SU-DHL-6 (cell line): ENCODE data around the gene HTR4.

Experiments
- H2AFZ ChIP-seq: fragments of 200-600 bp; sonication (generic); 2 replicates; pipeline ENCODE4 v1.6.1; 2014; ENCODE audit warnings: low read depth, mild to moderate bottlenecking, moderate library complexity, mixed read lengths, antibody characterized with exemption, low read length; ENCODE audit not compliant: severe bottlenecking
- H3F3A ChIP-seq: fragments of 200-600 bp; shearing (Covaris generic); 2 replicates; pipeline ENCODE4 v1.6.0; 2016; ENCODE audit warnings: antibody characterized with exemption, mild to moderate bottlenecking; ENCODE audit not compliant: insufficient read depth
- H3K27ac ChIP-seq: fragments of 200-600 bp; sonication (generic); 2 replicates; pipeline ENCODE4 v1.5.1; 2016; ENCODE audit warnings: low read depth, mild to moderate bottlenecking, low read length, moderate library complexity, mixed read lengths
- H3K27me3 ChIP-seq: fragments of 200-600 bp; sonication (generic), shearing (Covaris generic); 2 replicates; pipeline ENCODE4 v1.6.0; 2014; ENCODE audit warnings: mild to moderate bottlenecking, low read length
- H3K36me3 ChIP-seq: fragments of 200-600 bp; sonication (generic); 2 replicates; pipeline ENCODE4 v1.6.1; 2014; ENCODE audit warnings: mild to moderate bottlenecking, low read length, mixed read lengths
- H3K4me2 ChIP-seq: fragments of 300-600, 200-600 bp; shearing (Covaris generic), sonication (generic); 2 replicates; pipeline ENCODE4 v1.6.0; 2014; ENCODE audit warnings: low read length, low read depth, mild to moderate bottlenecking; ENCODE audit not compliant: poor library complexity, severe bottlenecking
- H3K4me3 ChIP-seq: fragments of 200-600 bp; sonication (generic); 2 replicates; pipeline ENCODE4 v1.5.1; 2014; ENCODE audit warnings: antibody characterized with exemption, low read length, mild to moderate bottlenecking, mixed read lengths; ENCODE audit not compliant: insufficient read depth, poor library complexity, severe bottlenecking
- H3K79me2 ChIP-seq: fragments of 200-600 bp; sonication (generic); 2 replicates; pipeline ENCODE4 v1.6.1; 2014; ENCODE audit warnings: mild to moderate bottlenecking, low read length, moderate library complexity; ENCODE audit not compliant: insufficient read depth
- H3K9ac ChIP-seq: fragments of 200-600 bp; sonication (generic); 2 replicates; pipeline ENCODE4 v1.7.0; 2014; ENCODE audit warnings: mild to moderate bottlenecking, low read length
- H3K9me2 ChIP-seq: fragments of 200-600 bp; sonication (generic); replicated peaks from 2 replicates; pipeline ENCODE4 v1.6.1; 2014; ENCODE audit warnings: low read length; ENCODE audit not compliant: insufficient read depth
- H3K9me3 ChIP-seq: fragments of 200-600 bp; sonication (generic); 2 replicates; pipeline ENCODE4 v1.6.1; 2014; ENCODE audit warnings: low read length, mixed read lengths; ENCODE audit not compliant: insufficient read depth
- H4K20me1 ChIP-seq: fragments of 200-600 bp; sonication (generic); 2 replicates; pipeline ENCODE4 v1.6.1; 2014; ENCODE audit warnings: low read depth, mild to moderate bottlenecking, antibody characterized with exemption, low read length, moderate library complexity, mixed read lengths
- CTCF ChIP-seq: fragments of 200-600 bp; sonication (generic); IDR thresholded peaks from one replicate; pipeline ENCODE4 v1.5.1; 2017; ENCODE audit warnings: antibody characterized with exemption, mild to moderate bottlenecking, low read length, moderate library complexity; ENCODE audit not compliant: insufficient read depth, poor library complexity, severe bottlenecking
- EZH2phosphoT487 ChIP-seq: fragments of 200-600 bp; sonication (generic), shearing (Covaris generic); conservative IDR thresholded peaks from 2 replicates; pipeline ENCODE4 v1.6.1; 2018; ENCODE audit warnings: mild to moderate bottlenecking, antibody characterized with exemption, low read length, moderate library complexity, mixed read lengths

Gene HTR4

GRCh38 chr5:148482196-148482595, 172.1 kb downstream of the HTR4 start:
- H3K27ac ChIP-seq = no peak overlapping the region
- H3K4me2 ChIP-seq = no peak overlapping the region
- no peak overlapping the region for H3K9ac ChIP-seq
- no peaks in the 10 kb centered on the region for H3K36me3 ChIP-seq
- no peaks in the 10 kb centered on the region for H3K79me2 ChIP-seq
- TF ChIP-seq CTCF = no peak
- no peak for TF ChIP-seq EZH2phosphoT487
- H4K20me1 ChIP-seq = no peaks in the 10 kb centered on the region
- no peaks in the 10 kb centered on the region for H3K27me3 ChIP-seq
- H3K9me3 ChIP-seq = no peaks in the 10 kb centered on the region
- H3F3A ChIP-seq = no peaks in the 10 kb centered on the region
- H3K9me2 ChIP-seq = no peaks in the 10 kb centered on the region
- H3K4me3 ChIP-seq = no peak overlapping the region
- H2AFZ ChIP-seq = no peak overlapping the region

GRCh38 chr5:148477429-148477828, 176.9 kb downstream of the HTR4 start:
- Histone ChIP-seq H3K9ac (no peak overlapping the region), H3K79me2 (no peaks in the 10 kb centered on the region), H4K20me1 (no peaks in the 10 kb centered on the region), H3K9me3 (no peaks in the 10 kb centered on the region), H3K4me2 (no peak overlapping the region), H3K27me3 (no peaks in the 10 kb centered on the region), H3K4me3 (no peak overlapping the region), H3K9me2 (no peaks in the 10 kb centered on the region), H2AFZ (no peak overlapping the region), H3K27ac (no peak overlapping the region), H3K36me3 (no peaks in the 10 kb centered on the region), H3F3A (no peaks in the 10 kb centered on the region)
- no peak for TF ChIP-seq CTCF
- TF ChIP-seq EZH2phosphoT487 = no peak

- TF ChIP-seq EZH2phosphoT487 (no peak), CTCF (no peak)
- Histone ChIP-seq H3K36me3 (no peaks in the 10 kb centered on the region), H3K27ac (no peak overlapping the region), H3K27me3 (no peaks in the 10 kb centered on the region), H4K20me1 (no peaks in the 10 kb centered on the region), H2AFZ (no peak overlapping the region), H3K9me3 (no peaks in the 10 kb centered on the region), H3F3A (no peaks in the 10 kb centered on the region), H3K9ac (no peak overlapping the region), H3K9me2 (no peaks in the 10 kb centered on the region), H3K4me3 (no peak overlapping the region), H3K4me2 (no peak overlapping the region), H3K79me2 (no peaks in the 10 kb centered on the region)
Observed at GRCh38 chr5:148476302-148476701, 178.0 kb downstream of the HTR4 start.

GRCh38 chr5:148474025-148474511, 180.3 kb downstream of the HTR4 start:
- no peak overlapping the region for H3K4me3 ChIP-seq
- no peaks in the 10 kb centered on the region for H3K27me3 ChIP-seq
- no peaks in the 10 kb centered on the region for H3K36me3 ChIP-seq
- no peaks in the 10 kb centered on the region for H3F3A ChIP-seq
- H3K4me2 ChIP-seq = no peak overlapping the region
- H4K20me1 ChIP-seq = no peaks in the 10 kb centered on the region
- H3K9ac ChIP-seq = no peak overlapping the region
- H3K79me2 ChIP-seq = no peaks in the 10 kb centered on the region
- no peaks in the 10 kb centered on the region for H3K9me3 ChIP-seq
- H3K27ac ChIP-seq = no peak overlapping the region
- no peak overlapping the region for H2AFZ ChIP-seq
- TF ChIP-seq CTCF (no peak), EZH2phosphoT487 (no peak)
- H3K9me2 ChIP-seq = no peaks in the 10 kb centered on the region
